SK-N-SH (cell line): ENCODE data around the gene IRAG1.
A peak's percentile ranks its signal among the peaks of the same experiment; 100 is the strongest.

Experiments used
- CTCF ChIP-seq: fragments of 200-600 bp; sonication (generic); IDR thresholded peaks from 2 replicates; pipeline ENCODE4 v1.6.1; 2017; ENCODE audit warnings: antibody characterized with exemption, mild to moderate bottlenecking, moderate library complexity
- EP300 ChIP-seq, 2 experiments: IDR thresholded peaks; 2 replicates each; pipeline versions ENCODE4 v1.4.0 to v1.6.1; 2012; ENCODE audit warnings: borderline replicate concordance in 1 of 2, low read depth in 1 of 2, low read length in 1 of 2
- FOSL2 ChIP-seq: IDR thresholded peaks from 2 replicates; pipeline ENCODE4 v1.4.0; 2012; ENCODE audit warnings: low read depth, mild to moderate bottlenecking, moderate library complexity, borderline replicate concordance
- GABPA ChIP-seq: IDR thresholded peaks from 2 replicates; pipeline ENCODE4 v1.4.0; 2012; ENCODE audit warnings: low read depth, mild to moderate bottlenecking
- MXI1 ChIP-seq: IDR thresholded peaks from 2 replicates; pipeline ENCODE4 v1.6.1; 2012; ENCODE audit warnings: mild to moderate bottlenecking, low read depth, low read length, improper control_type of control experiment
- NFIC ChIP-seq: IDR thresholded peaks from 2 replicates; pipeline ENCODE4 v1.4.0; 2012; ENCODE audit warnings: borderline replicate concordance
- RFX5 ChIP-seq: IDR thresholded peaks from 2 replicates; pipeline ENCODE4 v1.6.1; 2012; ENCODE audit warnings: mild to moderate bottlenecking, improper control_type of control experiment, low read length

DNA sequence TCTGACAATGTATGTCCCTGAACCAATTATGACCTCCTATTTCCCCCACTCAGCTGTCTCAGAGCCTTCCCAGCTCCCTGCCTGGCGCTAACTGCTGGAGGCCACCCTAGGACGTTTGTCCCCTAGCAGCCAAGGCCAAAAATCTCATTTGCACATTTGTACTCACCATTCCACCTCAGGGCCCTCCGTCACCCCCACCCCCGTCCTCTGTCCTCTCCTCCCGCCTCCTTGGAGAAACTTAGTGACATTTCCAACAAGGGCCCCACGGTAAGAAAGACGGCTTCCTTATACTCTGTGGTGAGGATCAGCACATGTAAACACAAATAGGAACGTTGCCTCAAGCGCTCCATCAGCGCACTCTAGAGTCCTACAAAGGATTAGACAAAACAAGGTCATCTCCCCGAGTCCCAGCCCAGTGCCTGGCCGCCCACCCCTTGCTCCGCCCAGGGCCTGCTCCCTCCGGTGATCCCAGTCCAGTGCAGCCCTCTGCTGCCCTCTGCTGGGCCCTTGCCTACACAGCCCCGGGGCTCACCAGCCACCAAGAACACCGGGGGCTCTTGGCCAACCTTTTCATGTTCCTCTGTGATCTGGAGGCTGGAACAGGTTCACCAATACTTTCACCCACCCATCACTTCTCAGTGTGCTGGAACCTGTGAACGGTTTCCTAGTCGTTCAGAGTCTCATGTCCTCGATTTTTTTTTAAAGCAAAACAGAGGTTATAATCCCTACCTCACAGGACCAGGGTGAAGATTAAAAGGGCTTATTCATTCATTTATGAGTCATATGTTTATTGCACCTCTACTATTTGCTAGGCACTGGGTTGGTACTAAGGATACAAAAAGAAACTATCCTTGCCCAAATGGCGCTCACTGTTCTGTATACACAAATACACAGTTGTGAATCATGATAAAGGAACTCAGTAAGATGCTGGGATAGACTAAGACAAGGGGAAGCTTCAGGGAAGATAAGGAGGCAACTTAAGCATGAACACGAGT, 42.2 kb upstream of the IRAG1 start:
- TF ChIP-seq CTCF (peak; percentile 98), MXI1 (peak; percentile 34; the same call in 1 of the 2 replicates), GABPA (no peak), EP300 (IDR thresholded peaks at IDR 0.05; ENCODE audit: borderline replicate concordance in 1 of 2, low read depth in 1 of 2, low read length in 1 of 2) (peak in 1 of 2 experiments; percentile 8; a peak in 1 of 4 replicates), RFX5 (0 out of 2 replicates have a peak, but pooled peaks have one; percentile 60), FOSL2 (no peak; the same call in 1 of the 2 replicates), NFIC (no peak; the same call in 1 of the 2 replicates)
